Smooth muscle cell (in vitro differentiated cells): Measurements from ENCODE around the gene LETMD1. TPM values are rescaled to one million over a fixed set of nuclear protein-coding genes. Genes with fewer than 3 reads are reported as not detected.
"Not testable (repeated sequence)": the region's sequence is repeated elsewhere in the genome, so short reads cannot be mapped to it uniquely, and the experiment has no call there.

ENCODE experiments used
- DNase-seq: peaks from one replicate; lab custom pipeline; 2025; ENCODE audit not compliant: unreplicated experiment; lab: John Stamatoyannopoulos, UW
- H2AFZ ChIP-seq: fragments of 200-600 bp; sonication (generic); 2 replicates; pipeline ENCODE4 v1.6.0; 2016; ENCODE audit warnings: antibody characterized with exemption, low read depth, mild to moderate bottlenecking
- H3F3A ChIP-seq: fragments of 200-600 bp; sonication (generic); 2 replicates; pipeline ENCODE4 v1.6.0; 2017; ENCODE audit warnings: antibody characterized with exemption, low read depth
- H3K27ac ChIP-seq: fragments of 200-600 bp; sonication (generic); 2 replicates; pipeline ENCODE4 v1.5.1; 2016; ENCODE audit warnings: low read depth, mild to moderate bottlenecking
- H3K27me3 ChIP-seq: fragments of 200-600 bp; sonication (generic); 2 replicates; pipeline ENCODE4 v1.6.1; 2016; ENCODE audit warnings: low read depth, mild to moderate bottlenecking
- H3K36me3 ChIP-seq: fragments of 200-600 bp; sonication (generic); 2 replicates; pipeline ENCODE4 v1.5.1; 2016; ENCODE audit warnings: low read depth
- H3K4me1 ChIP-seq: fragments of 200-600 bp; sonication (generic); 2 replicates; pipeline ENCODE4 v1.5.1; 2016; ENCODE audit warnings: low read depth
- H3K4me2 ChIP-seq: fragments of 200-600 bp; sonication (generic); 2 replicates; pipeline ENCODE4 v1.6.0; 2016; ENCODE audit warnings: mild to moderate bottlenecking
- H3K4me3 ChIP-seq: fragments of 200-600 bp; sonication (generic); 2 replicates; pipeline ENCODE4 v1.5.1; 2016; ENCODE audit warnings: mild to moderate bottlenecking
- H3K79me2 ChIP-seq: fragments of 200-600 bp; sonication (generic); 2 replicates; pipeline ENCODE4 v1.6.0; 2016; ENCODE audit warnings: low read depth, mild to moderate bottlenecking
- H3K9ac ChIP-seq: fragments of 200-600 bp; sonication (generic); 2 replicates; pipeline ENCODE4 v1.6.0; 2016; ENCODE audit warnings: low read depth
- H3K9me3 ChIP-seq: fragments of 200-600 bp; sonication (generic); replicated peaks from 2 replicates; pipeline ENCODE4 v1.5.1; 2016; ENCODE audit warnings: low read depth
- H4K20me1 ChIP-seq: fragments of 200-600 bp; sonication (generic); 2 replicates; pipeline ENCODE4 v1.6.0; 2016; ENCODE audit warnings: low read depth
- WGBS: methylation state at CpG from one replicate; pipeline ENCODE4 v1.1.7; 2016; ENCODE audit warnings: low lambda C conversion rate; 5-methylcytosine and 5-hydroxymethylcytosine counted together
- polyA plus RNA-seq: library from polyadenylated mRNA; unstranded; fragments of >200 nt; fragmentation: Nextera tagmentation; extraction: Ambion mirVana; gene quantifications from 2 replicates; pipeline ENCODE4 v1.2.1, GENCODE V29; 2016
- total RNA-seq: library from RNA; depleted of rRNA; stranded (reverse); fragments of >200 nt; gene quantifications from 2 replicates; pipeline ENCODE4 v1.2.3, GENCODE V29; 2014
- TF ChIP-seq, protein P1 (sequence below): fragments of 200-600 bp; sonication (generic); IDR thresholded peaks from 2 replicates; pipeline ENCODE4 v1.5.1; 2017; ENCODE audit warnings: borderline replicate concordance, mild to moderate bottlenecking, antibody characterized with exemption; ENCODE audit not compliant: insufficient read depth, poor library complexity, severe bottlenecking

The LETMD1 gene
- total and polyA plus RNA-seq, 2 experiments from 2014 or later: 8.9 to 32.9 TPM

DNA sequence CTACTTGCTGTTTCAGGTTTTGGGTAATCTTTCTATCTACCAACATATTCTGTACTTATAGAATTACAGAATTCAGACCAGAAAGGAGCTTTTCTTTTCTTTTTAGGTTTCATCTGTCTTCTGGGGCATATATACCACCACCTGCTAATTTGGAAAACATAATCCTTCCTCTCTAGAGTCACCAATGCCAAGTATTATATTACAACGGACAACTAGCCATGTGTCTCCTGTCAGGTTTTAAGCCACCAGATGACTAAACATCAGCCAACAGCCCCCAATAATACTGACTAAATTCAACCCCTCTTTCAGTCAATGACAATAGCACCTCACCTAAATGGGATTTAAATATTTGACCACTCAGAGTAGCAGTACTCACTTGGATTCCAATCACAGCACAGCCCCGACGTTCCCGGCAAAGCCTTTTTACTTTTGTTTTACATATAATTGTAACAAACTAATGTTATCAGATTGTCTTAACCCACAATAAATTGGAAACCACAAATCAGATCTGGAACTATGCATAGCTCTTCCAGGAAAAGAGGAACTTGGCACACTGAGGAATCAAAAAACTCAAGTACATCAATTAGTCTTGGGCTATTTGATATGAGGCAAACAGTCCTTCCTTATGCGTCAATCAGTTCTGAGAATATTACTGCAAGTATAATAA lies 35.4 kb upstream of the LETMD1 start:
- Histone ChIP-seq H3K9ac (no peak overlapping the region), H3K27ac (no peak overlapping the region), H3K79me2 (peaks cover 85% of the 10 kb centered on the region), H3K9me3 (no peaks in the 10 kb centered on the region), H3K27me3 (no peaks in the 10 kb centered on the region), H3K4me3 (no peak overlapping the region), H3K4me1 (peaks cover 15% of the 10 kb centered on the region), H3K36me3 (no peaks in the 10 kb centered on the region), H3K4me2 (no peak overlapping the region), H3F3A (no peaks in the 10 kb centered on the region), H2AFZ (no peak overlapping the region), H4K20me1 (peaks cover 86% of the 10 kb centered on the region)
- WGBS: 87% methylated on average over 5 of the region's 5 CpGs
- DNase-seq: no peak
- TF ChIP-seq, protein P1, sequence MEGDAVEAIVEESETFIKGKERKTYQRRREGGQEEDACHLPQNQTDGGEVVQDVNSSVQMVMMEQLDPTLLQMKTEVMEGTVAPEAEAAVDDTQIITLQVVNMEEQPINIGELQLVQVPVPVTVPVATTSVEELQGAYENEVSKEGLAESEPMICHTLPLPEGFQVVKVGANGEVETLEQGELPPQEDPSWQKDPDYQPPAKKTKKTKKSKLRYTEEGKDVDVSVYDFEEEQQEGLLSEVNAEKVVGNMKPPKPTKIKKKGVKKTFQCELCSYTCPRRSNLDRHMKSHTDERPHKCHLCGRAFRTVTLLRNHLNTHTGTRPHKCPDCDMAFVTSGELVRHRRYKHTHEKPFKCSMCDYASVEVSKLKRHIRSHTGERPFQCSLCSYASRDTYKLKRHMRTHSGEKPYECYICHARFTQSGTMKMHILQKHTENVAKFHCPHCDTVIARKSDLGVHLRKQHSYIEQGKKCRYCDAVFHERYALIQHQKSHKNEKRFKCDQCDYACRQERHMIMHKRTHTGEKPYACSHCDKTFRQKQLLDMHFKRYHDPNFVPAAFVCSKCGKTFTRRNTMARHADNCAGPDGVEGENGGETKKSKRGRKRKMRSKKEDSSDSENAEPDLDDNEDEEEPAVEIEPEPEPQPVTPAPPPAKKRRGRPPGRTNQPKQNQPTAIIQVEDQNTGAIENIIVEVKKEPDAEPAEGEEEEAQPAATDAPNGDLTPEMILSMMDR: no peak

DNA sequence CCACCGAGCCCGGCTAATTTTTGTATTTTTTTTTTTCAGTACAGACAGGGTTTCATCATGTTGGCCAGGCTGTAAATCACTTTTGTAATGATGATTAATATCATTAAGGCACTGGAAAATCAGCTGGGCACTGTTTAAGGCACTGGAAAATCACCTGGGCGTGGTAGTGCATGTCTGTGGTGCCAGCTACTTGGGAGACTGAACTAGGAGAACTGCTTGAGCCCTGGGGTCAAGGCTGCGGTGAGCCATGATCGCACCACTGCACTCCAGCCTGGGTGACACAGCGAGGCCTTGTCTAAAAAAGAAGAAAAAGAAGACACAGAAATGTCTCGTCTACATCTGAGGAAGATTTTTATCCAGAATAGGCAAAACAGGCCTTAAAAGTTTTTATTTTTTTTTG lies 34.7 kb upstream of the LETMD1 start:
- H3K27ac ChIP-seq: no peak overlapping the region
- peaks cover 87% of the 10 kb centered on the region for H3K79me2 ChIP-seq
- H3K9ac ChIP-seq: no peak overlapping the region
- no peaks in the 10 kb centered on the region for H3F3A ChIP-seq
- peaks cover 91% of the 10 kb centered on the region for H4K20me1 ChIP-seq
- H3K27me3 ChIP-seq: no peaks in the 10 kb centered on the region
- no peaks in the 10 kb centered on the region for H3K36me3 ChIP-seq
- no peak for DNase-seq
- 94% methylated on average over 7 of the region's 7 CpGs for WGBS
- no peak overlapping the region for H3K4me2 ChIP-seq
- no peak overlapping the region for H3K4me3 ChIP-seq
- H2AFZ ChIP-seq: no peak overlapping the region
- H3K9me3 ChIP-seq: no peaks in the 10 kb centered on the region
- H3K4me1 ChIP-seq: peaks cover 15% of the 10 kb centered on the region
- TF ChIP-seq, protein P1: no peak

DNA sequence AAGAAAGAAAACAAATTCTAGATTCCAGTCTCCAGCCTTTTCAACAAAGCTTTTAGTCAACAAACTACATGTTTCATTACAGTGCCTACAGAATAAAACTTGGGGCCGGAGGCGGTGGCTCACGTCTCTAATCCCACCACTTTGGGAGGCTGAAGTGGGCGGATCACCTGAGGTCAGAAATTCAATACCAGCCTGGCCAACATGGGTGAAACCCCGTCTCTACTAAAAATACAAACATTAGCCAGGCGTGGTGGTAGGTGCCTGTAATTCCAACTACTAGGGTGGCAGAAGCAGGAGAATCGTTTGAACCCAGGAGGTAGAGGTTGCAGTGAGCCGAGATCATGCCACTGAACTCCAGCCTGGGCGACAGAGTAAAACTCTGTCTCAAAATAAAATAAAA lies 33.7 kb upstream of the LETMD1 start:
- not testable (repeated sequence) for DNase-seq, H3F3A ChIP-seq, H3K27ac ChIP-seq, H3K4me2 ChIP-seq, H3K36me3 ChIP-seq, H3K27me3 ChIP-seq, H3K9me3 ChIP-seq, H3K4me3 ChIP-seq, H2AFZ ChIP-seq, H3K9ac ChIP-seq
- 92% methylated on average over 9 of the region's 9 CpGs for WGBS
- Histone ChIP-seq H3K79me2 (peaks cover 90% of the 10 kb centered on the region), H4K20me1 (peaks cover 89% of the 10 kb centered on the region), H3K4me1 (peaks cover 15% of the 10 kb centered on the region)

DNA sequence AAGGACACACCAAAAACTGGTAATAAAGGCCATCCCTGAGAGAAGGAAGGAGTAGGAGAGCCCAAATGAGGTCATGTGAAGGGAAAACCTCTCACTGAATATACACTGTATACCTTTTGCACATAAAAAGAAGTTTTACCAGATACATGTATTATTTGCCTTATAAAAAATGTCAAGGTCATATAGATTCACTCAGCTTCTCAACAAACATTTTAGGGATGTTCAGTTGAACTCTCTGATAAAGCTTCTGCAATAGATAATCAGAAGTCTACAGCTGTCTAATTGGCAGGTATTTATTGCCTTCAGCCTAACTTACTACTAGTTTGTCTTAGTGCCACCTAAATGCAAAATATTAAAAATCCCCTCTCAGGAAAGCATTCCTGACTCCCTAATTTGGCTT lies 30.7 kb upstream of the LETMD1 start:
- H3K79me2 ChIP-seq: peaks cover 97% of the 10 kb centered on the region
- TF ChIP-seq, protein P1: no peak

More for the DNA sequence above, 30.7 kb upstream of the LETMD1 start:
- Histone ChIP-seq H3K9ac (no peak overlapping the region), H2AFZ (no peak overlapping the region), H3K4me1 (peaks cover 6% of the 10 kb centered on the region), H3K4me2 (no peak overlapping the region), H3F3A (no peaks in the 10 kb centered on the region), H3K4me3 (no peak overlapping the region), H3K27ac (no peak overlapping the region), H3K9me3 (no peaks in the 10 kb centered on the region), H4K20me1 (peaks cover 84% of the 10 kb centered on the region), H3K27me3 (no peaks in the 10 kb centered on the region), H3K36me3 (no peaks in the 10 kb centered on the region)
- DNase-seq: no peak
